SU-DHL-6 (cell line): ENCODE measurements around the gene CBFA2T3.

Source experiments
- EZH2phosphoT487 ChIP-seq: fragments of 200-600 bp; sonication (generic), shearing (Covaris generic); conservative IDR thresholded peaks from 2 replicates; pipeline ENCODE4 v1.6.1; 2018; ENCODE audit warnings: mild to moderate bottlenecking, antibody characterized with exemption, low read length, moderate library complexity, mixed read lengths
- TF ChIP-seq, protein P1 (sequence below): fragments of 200-600 bp; sonication (generic); IDR thresholded peaks from one replicate; pipeline ENCODE4 v1.5.1; 2017; ENCODE audit warnings: antibody characterized with exemption, mild to moderate bottlenecking, low read length, moderate library complexity; ENCODE audit not compliant: insufficient read depth, poor library complexity, severe bottlenecking

DNA sequence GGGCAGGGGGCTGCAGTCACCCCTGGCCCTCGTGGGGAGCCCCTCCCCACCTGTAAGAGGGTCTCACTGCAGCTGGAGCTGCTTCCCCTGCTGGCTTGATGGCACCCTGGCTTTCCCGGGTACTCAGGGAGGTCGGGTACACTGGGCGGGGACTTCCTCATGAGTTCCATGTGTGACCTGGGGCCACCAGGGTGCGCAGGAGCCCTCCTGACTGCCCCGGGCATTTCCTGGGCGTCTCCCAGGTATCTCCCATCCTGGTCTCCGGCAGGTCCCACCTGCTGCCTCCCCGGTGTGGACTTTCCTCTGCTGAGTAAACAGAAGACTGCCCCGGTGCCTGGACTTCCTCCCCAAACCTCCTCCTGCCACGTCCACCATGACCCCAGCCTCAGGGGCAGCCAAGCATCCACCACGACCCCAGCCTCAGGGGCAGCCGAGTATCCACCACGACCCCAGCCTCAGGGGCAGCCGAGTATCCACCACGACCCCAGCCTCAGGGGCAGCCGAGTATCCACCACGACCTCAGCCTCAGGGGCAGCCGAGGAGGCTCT lies 40.9 kb downstream of the CBFA2T3 start:
- TF ChIP-seq, protein P1, sequence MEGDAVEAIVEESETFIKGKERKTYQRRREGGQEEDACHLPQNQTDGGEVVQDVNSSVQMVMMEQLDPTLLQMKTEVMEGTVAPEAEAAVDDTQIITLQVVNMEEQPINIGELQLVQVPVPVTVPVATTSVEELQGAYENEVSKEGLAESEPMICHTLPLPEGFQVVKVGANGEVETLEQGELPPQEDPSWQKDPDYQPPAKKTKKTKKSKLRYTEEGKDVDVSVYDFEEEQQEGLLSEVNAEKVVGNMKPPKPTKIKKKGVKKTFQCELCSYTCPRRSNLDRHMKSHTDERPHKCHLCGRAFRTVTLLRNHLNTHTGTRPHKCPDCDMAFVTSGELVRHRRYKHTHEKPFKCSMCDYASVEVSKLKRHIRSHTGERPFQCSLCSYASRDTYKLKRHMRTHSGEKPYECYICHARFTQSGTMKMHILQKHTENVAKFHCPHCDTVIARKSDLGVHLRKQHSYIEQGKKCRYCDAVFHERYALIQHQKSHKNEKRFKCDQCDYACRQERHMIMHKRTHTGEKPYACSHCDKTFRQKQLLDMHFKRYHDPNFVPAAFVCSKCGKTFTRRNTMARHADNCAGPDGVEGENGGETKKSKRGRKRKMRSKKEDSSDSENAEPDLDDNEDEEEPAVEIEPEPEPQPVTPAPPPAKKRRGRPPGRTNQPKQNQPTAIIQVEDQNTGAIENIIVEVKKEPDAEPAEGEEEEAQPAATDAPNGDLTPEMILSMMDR = no peak
- no peak for TF ChIP-seq EZH2phosphoT487
